Keratinocyte (primary cell): ENCODE data around the gene HEMGN. TPM values are rescaled to one million over a fixed set of nuclear protein-coding genes. Genes with fewer than 3 reads are reported as not detected.

ENCODE experiments used
- DNase-seq: peaks from one replicate; pipeline ENCODE4 v3.0.0-alpha.2; 2011; ENCODE audit warnings: low read depth, missing footprints, low spot score
- FAIRE-seq: peaks from 2 replicates; lab custom pipeline; 2011; peaks lifted over from hg19 to GRCh38; lab: Jason Lieb, UNC
- H2AFZ ChIP-seq: 2 replicates; pipeline ENCODE4 v1.6.0; 2012; ENCODE audit warnings: low read length, control low read depth, inconsistent platforms; ENCODE audit not compliant: control insufficient read depth
- H3K27ac ChIP-seq: 2 replicates; pipeline ENCODE4 v1.5.1; 2011; ENCODE audit warnings: low read length; ENCODE audit not compliant: control insufficient read depth, insufficient read depth
- H3K27me3 ChIP-seq: 3 replicates; pipeline ENCODE4 v1.6.0; 2011; ENCODE audit warnings: low read length; ENCODE audit not compliant: control insufficient read depth, insufficient read depth; ENCODE audit errors: extremely low read depth
- H3K36me3 ChIP-seq, 2 experiments: 2 replicates in 1 of 2; 3 replicates in 1 of 2; pipeline ENCODE4 v1.5.1; 2011; ENCODE audit warnings: low read length in 2 of 2, mild to moderate bottlenecking in 1 of 2; ENCODE audit not compliant: control insufficient read depth in 2 of 2, insufficient read depth in 2 of 2; ENCODE audit errors: extremely low read depth in 1 of 2
- H3K4me1 ChIP-seq: 3 replicates; pipeline ENCODE4 v1.5.1; 2011; ENCODE audit warnings: low read length; ENCODE audit not compliant: control insufficient read depth, insufficient read depth; ENCODE audit errors: extremely low read depth
- H3K4me2 ChIP-seq: 3 replicates; pipeline ENCODE4 v1.6.0; 2011; ENCODE audit warnings: low read depth, low read length; ENCODE audit not compliant: control insufficient read depth, insufficient read depth; ENCODE audit errors: extremely low read depth
- H3K4me3 ChIP-seq, 3 experiments: fragments of 200-600 bp in 1 of 3; sonication (generic) in 1 of 3; 2 replicates in 2 of 3; 3 replicates in 1 of 3; pipeline ENCODE4 v1.5.1; 2011 to 2016; ENCODE audit warnings: low read length in 3 of 3, mild to moderate bottlenecking in 3 of 3, control low read depth in 2 of 3, inconsistent platforms in 1 of 3, low read depth in 1 of 3, mixed read lengths in 1 of 3, mixed run types in 1 of 3, moderate library complexity in 1 of 3; ENCODE audit not compliant: control insufficient read depth in 2 of 3, insufficient read depth in 2 of 3; ENCODE audit errors: extremely low read depth in 1 of 3
- H3K79me2 ChIP-seq: 2 replicates; pipeline ENCODE4 v1.6.0; 2012; ENCODE audit warnings: low read length; ENCODE audit not compliant: control insufficient read depth, insufficient read depth
- H3K9ac ChIP-seq: 3 replicates; pipeline ENCODE4 v1.6.0; 2011; ENCODE audit warnings: low read length; ENCODE audit not compliant: control insufficient read depth, insufficient read depth; ENCODE audit errors: extremely low read depth
- H3K9me1 ChIP-seq: 3 replicates; pipeline ENCODE4 v1.6.0; 2011; ENCODE audit warnings: low read length; ENCODE audit not compliant: control insufficient read depth, insufficient read depth; ENCODE audit errors: extremely low read depth
- H3K9me3 ChIP-seq: 2 replicates; pipeline ENCODE4 v1.5.1; 2012; ENCODE audit warnings: low read depth, low read length; ENCODE audit not compliant: control insufficient read depth
- H4K20me1 ChIP-seq: 3 replicates; pipeline ENCODE4 v1.6.0; 2011; ENCODE audit warnings: low read length; ENCODE audit not compliant: control insufficient read depth, insufficient read depth; ENCODE audit errors: extremely low read depth
- CTCF ChIP-seq, 3 experiments: IDR thresholded peaks in 1 of 3; conservative IDR thresholded peaks in 1 of 3; optimal IDR thresholded peaks in 1 of 3; 2 replicates in 2 of 3; 3 replicates in 1 of 3; pipeline versions ENCODE3 to v1.5.1; 2011; ENCODE audit warnings: low read length in 3 of 3, mild to moderate bottlenecking in 3 of 3, moderate library complexity in 2 of 3, control low read depth in 1 of 3, inconsistent platforms in 1 of 3; ENCODE audit not compliant: insufficient read depth in 2 of 3; ENCODE audit errors: extremely low read depth in 1 of 3
- EZH2 ChIP-seq: IDR thresholded peaks from one replicate; pipeline ENCODE4 v1.6.1; 2012; ENCODE audit warnings: inconsistent platforms, mild to moderate bottlenecking, low read length, moderate library complexity
- dilution Hi-C: fragments of 300-500 bp; cut with MboI; formaldehyde crosslinking; loops from one replicate; pipeline ENCODE4 v1.7.0; 2020; ENCODE audit warnings: low sequenced_read_pairs; ENCODE audit not compliant: extremely low pct_ligation_motif_present
- polyA plus RNA-seq, 5 experiments: library from polyadenylated mRNA; depleted of rRNA in 3 of 5; stranded (reverse) in 3 of 5; stranded (forward) in 1 of 5; unstranded in 1 of 5; fragments of >200 nt; gene quantifications; 1 replicate in 1 of 5; 2 replicates in 3 of 5; 3 replicates in 1 of 5; pipeline versions ENCODE4 v1.2.1 to v1.2.3, GENCODE V29; 2011 to 2012; ENCODE audit warnings: missing spikeins in 2 of 5, low read depth in 1 of 5, low replicate concordance in 1 of 5

HEMGN gene
- polyA plus RNA-seq, 1 donor (not counting 4 experiments of a cell fraction or from before 2014, with no cell fraction given), result not detected

- Histone ChIP-seq H3K9me3 (no peaks in the 10 kb centered on the region), H3K36me3 (peaks cover 2 to 6% of the 10 kb centered on the region in 2 experiments)
- dilution Hi-C loops, result no loop called here
Observed at GRCh38 chr9:97903177-97903576, 34.8 kb downstream of the HEMGN start.

GRCh38 chr9:97900738-97901565, 37.0 kb downstream of the HEMGN start:
- H3K4me2 ChIP-seq, result no peak overlapping the region
- H3K4me3 ChIP-seq, result no peak overlapping the region
- no peak overlapping the region for H2AFZ ChIP-seq
- H3K27ac ChIP-seq, result no peak overlapping the region
- H3K36me3 ChIP-seq, result peaks cover 0 to 6% of the 10 kb centered on the region in 2 experiments
- peak; percentile 19 for DNase-seq
- peaks cover 14% of the 10 kb centered on the region for H3K4me1 ChIP-seq
- H3K9me3 ChIP-seq, result no peaks in the 10 kb centered on the region
- H3K79me2 ChIP-seq, result no peaks in the 10 kb centered on the region
- TF ChIP-seq CTCF (optimal IDR thresholded peaks at IDR 0.05 in 1 of 3, IDR thresholded peaks at IDR 0.05 in 1 of 3, conservative IDR thresholded peaks at IDR 0.05 in 1 of 3; ENCODE audit: extremely low read depth in 1 of 3, insufficient read depth in 2 of 3, low read length in 3 of 3) (peak; percentile 56 to 71 (median 62)), EZH2 (no peak)
- no peaks in the 10 kb centered on the region for H3K27me3 ChIP-seq
- dilution Hi-C loops, result no loop called here
- FAIRE-seq, result peak; percentile 39
- H3K9ac ChIP-seq, result no peak overlapping the region
- H3K9me1 ChIP-seq, result no peaks in the 10 kb centered on the region
- H4K20me1 ChIP-seq, result no peaks in the 10 kb centered on the region

More at GRCh38 chr9:97903177-97903576, 34.8 kb downstream of the HEMGN start:
- Histone ChIP-seq H3K4me3 (no peak overlapping the region), H4K20me1 (no peaks in the 10 kb centered on the region), H3K4me1 (peaks cover 14% of the 10 kb centered on the region), H3K27ac (peak overlapping the region; percentile 32), H3K79me2 (no peaks in the 10 kb centered on the region), H3K9me1 (no peaks in the 10 kb centered on the region), H3K4me2 (peak overlapping the region; percentile 6), H3K9ac (no peak overlapping the region), H2AFZ (no peak overlapping the region), H3K27me3 (no peaks in the 10 kb centered on the region)
- FAIRE-seq (no peak), DNase-seq (no peak)
- TF ChIP-seq CTCF (optimal IDR thresholded peaks at IDR 0.05 in 1 of 3, IDR thresholded peaks at IDR 0.05 in 1 of 3, conservative IDR thresholded peaks at IDR 0.05 in 1 of 3; ENCODE audit: extremely low read depth in 1 of 3, insufficient read depth in 2 of 3, low read length in 3 of 3) (no peak), EZH2 (no peak)
